Activated CD4-positive, alpha-beta T cell treated with anti-CD3 and anti-CD28 coated beads, Interleukin-10, Interleukin-2, amounts not matched to agents 100 ng/mL and 50 ng/mL, durations not matched to agents 16 hours and 8 hours (primary cell): ENCODE measurements around the gene CXXC1.
"Not testable (repeated sequence)": the region's sequence is repeated elsewhere in the genome, so short reads cannot be mapped to it uniquely, and the experiment has no call there.

Experiments used
- DNase-seq: peaks from one replicate; pipeline ENCODE4 v3.0.0-alpha.2; 2020

CXXC1 gene

DNA sequence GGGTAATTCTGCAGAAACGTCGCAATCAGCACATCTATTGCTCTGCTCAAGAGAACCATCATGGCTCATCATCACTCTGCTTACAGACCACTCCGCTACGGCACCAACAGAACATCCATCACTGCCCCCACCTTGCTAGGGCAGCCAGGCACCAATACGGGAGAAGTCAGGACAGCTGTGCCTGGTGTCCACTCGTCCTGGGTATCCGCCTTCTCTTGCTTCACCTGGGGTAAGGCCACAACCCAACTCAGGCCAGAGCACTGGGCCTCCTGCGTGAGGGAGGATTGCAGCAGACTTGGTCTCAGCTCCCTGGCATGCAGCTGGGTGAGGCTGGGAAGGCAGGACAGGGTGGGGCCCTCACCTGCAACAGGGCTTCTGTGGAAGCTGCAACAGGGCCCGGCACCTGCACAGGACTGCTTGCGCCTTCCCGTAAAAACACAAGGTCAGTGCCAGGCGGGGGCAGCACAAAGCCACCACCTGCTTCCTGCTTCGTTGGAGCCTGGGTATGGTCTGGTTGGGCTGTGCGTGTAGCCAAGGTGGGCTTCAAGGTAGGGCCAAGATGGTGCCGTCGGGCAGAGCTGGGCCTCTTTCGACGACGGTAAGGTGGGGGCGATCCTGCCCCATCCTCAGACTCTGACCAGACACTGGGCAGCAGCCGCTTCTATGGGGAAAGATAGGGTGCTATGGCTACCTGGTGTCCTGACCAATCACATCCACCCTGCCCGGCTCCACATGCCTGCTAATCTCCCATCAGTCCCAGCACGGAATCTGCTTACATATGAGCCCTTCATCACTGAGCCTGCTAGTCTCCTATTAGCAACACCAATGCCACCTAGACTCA, 14.1 kb downstream of the CXXC1 start:
- DNase-seq, result no peak

DNA sequence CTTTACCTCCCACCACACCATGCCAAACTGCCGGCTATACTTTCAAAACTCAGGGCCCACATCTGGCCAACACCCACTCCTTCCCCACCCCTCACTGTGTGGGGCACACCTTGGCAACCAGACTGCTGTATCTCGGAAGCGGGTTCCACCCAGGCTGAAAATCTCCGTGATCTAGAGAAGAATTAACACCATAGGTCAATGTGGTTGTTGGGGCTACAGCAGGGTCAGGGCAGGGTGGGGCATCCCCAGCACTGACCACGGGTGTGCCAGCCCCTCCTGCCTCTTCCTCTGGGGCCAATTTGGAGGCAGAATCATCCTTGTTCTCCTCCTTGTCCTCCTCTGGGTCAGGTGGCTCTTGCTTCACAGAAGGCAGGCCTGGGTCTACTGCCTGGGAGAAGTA, 14.9 kb downstream of the CXXC1 start:
- DNase-seq, result no peak

DNA sequence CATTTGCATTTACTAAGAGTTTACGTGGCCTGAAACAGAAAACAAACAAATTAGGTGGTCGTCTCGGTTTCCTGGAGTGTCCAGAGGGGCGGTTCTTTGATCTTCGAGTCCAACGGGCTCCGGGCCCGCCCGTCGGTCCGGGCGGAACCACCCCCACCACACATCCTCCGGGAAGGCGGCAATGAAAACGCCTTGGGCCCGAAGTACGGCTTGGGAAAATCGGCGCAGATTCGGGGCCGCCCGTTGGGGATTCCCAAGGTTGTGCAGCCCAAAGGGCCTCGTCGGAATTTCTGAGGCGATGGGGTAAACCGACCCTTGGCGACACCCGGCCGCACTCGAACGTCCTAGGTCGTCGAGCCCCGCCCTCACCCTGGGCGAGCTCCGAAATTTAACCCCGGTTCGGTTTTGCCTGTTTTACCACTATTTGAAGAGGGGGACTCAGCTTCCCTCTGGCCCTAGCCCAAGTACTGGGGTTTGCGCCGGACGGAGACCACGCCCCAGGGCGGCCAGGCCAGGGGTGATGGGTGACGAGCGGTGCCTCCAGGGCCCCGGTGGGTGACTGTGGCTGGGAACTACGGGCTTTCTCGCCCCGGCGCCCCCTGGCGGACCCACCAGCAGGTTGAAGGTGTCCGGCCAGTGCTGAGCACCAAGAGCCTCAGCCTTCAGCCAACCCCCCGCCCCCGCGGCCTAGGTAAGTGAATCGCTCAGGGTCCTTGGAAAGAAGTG, 19.3 kb downstream of the CXXC1 start:
- peak; percentile 88 for DNase-seq

DNA sequence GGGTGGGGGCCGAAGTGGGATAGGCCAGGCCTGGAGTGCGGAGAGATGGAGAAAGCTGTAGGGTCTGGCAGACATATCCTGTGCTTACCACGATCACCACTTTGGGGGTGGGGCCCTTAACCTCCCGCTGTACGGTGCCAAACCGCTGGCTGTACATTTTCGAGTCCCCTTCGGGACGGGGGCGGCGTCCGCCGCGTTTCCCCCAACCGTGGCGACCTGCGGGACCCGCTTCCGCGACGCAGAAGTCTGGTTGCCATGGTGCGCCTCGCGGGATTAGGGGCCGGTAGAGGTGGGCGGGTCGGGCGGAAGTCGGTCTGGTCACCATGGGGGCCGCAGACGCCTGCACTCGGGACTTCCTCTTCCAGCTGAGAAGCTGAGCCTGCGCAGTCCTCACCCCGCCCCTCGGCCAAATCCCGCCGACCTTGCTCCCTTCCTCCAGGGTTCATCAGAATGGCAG, 21.2 kb downstream of the CXXC1 start, which contains the start of gene CFAP53:
TSS of gene CFAP53 (minus strand) at position 248 of the 457 bp plus-strand sequence. CDS start at position 157, 91 bp downstream.
- DNase-seq, result peak; percentile 92

DNA sequence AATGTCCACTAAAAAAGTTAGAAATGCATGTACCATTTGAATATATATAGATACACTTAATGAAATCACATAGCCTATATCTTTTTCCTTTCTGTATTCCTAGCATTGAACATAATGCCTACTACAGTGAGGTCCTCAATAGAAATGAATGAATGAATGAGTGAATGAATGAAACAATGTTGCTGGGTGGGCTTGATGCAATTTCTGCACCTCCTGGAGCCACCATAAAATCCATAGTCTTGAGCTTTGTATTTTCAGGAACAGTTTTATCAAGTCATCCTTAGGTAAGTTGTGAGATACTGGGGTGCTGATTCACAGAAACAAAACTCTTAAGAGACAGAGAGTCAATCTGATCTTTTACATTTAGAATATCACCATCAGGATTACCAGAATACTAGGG, 24.5 kb downstream of the CXXC1 start:
- no peak for DNase-seq

DNA sequence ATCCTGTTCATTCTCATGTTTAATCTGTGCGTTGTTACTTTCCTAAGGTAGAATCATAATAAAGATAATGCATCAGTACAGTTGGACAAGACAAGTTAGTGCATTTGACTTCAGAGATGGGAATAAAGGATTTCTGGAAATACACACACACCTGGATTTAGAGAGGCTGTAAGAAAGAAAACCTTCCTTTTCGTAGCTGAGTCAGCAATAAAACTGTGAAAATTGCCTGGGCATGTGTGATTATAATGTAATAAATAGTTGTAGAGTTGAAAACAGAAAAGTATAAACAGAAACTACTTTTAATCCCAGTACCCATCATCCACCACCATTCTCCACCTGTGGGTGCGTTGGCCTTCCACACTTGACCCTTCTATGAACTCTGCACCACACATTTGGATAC, 36.6 kb downstream of the CXXC1 start:
- no peak for DNase-seq

DNA sequence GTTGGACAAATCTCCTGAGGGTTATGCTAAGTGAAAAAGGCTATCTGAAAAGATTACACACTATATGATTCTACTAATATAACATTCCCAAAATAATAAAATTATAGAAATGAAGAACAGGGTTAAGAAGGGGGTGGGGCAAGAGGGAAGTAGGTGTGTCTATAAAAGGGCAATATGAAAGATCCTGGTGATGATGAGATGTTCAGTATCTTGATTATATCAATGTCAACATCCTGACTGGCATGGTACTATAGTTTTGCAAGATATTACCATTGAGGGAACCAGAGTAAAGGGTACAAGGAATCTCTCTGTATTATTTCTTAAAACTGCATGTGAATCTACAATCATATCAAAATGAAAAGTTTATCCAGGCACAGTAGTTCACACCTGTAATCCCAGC, 37.9 kb downstream of the CXXC1 start:
- no peak for DNase-seq

DNA sequence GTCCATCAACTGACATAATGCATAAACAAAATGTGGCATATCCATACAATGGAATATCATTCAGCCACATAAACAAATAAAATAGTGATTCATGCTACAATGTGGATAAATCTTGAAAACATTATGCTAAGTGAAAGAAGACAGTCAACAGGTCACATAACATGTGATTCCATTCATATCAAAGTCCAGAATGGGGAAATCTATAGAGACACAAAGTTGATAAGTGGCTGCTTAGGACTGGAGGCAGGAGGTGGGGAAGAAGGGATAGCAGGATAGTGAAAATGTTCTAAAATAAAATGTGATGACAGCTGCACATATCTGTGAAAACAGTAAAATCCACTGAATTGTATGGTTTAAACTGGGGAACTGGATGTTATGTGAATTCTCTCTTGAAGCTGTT, 39.9 kb downstream of the CXXC1 start:
- DNase-seq, result no peak

DNA sequence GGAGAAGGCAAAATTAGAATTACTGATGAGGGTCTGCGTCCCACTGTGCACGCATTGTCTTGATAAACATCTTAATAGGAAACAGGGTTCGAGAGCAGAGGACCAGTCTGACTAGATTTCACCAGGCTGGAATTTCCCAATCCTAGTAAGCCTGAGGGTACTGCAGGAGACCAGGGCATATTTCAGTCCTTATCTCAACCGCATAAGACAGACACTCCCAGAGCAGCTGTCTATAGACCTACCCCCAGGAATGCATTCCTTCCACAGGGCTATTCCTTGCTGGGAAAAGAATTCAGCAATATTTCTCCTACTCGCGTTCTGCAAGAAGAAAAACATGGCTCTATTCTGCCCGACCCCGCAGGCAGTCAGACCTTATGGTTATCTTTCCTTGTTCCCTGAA, 45.7 kb downstream of the CXXC1 start:
- not testable (repeated sequence) for DNase-seq

DNA sequence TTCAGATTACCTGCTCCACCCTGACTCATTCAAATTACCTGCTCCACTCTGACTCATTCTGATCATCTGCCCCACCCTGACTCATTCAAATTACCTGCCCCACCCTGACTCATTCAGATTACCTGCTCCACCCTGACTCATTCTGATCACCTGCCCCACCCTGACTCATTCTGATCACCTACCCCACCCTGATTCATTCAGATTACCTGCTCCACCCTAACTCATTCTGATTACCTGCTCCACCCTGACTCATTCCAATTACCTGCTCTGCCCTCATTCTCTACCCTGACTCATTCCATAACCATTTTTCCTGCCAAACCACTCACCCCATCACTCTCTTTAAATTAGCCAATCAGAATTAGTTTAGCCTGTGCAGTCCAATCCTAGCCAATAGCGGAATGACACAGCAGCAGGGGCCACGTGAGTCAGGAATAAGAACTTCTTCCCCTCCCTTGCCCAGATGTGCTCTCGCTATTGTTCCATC, 47.4 kb downstream of the CXXC1 start:
- DNase-seq, result peak; percentile 61

DNA sequence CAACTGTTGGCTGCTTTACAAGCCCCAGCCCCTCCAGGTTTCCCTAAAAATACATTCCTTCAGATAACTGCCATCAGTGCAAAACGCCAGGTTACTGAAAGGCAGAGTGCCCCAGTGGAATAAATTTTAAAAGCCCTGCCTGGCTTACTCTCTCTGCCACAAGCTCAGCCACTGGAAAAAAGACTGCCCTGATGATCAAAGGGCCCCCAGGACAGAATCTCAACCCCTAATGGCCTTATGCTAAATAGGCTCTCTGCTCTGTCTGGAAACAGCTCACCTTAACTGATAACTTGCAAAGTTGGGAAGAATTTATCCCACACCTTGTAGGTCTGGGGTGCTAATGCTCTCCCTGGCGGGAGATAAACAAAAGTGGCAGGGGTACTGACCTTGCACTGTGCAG, 55.1 kb downstream of the CXXC1 start:
- DNase-seq, result no peak
